Measurements from ENCODE around the gene C2CD5. TPM values are rescaled to one million over a fixed set of nuclear protein-coding genes. Genes with fewer than 3 reads are reported as not detected.
"Not testable (repeated sequence)": the region's sequence is repeated elsewhere in the genome, so short reads cannot be mapped to it uniquely, and the experiment has no call there.

C2CD5 gene
- total and polyA plus RNA-seq, 2 donors = 26.5 to 45.7 TPM

- Histone ChIP-seq H3K4me3 (ENCODE audit: low read length in 2 of 2) (no peak overlapping the region), H3K36me3 (ENCODE audit: control insufficient read depth in 2 of 2, insufficient read depth in 2 of 2, low read length in 1 of 2) (no peaks in the 10 kb centered on the region), H3K4me1 (ENCODE audit: control insufficient read depth in 2 of 2, insufficient read depth in 2 of 2, low read length in 2 of 2) (no peaks in the 10 kb centered on the region), H3K9me3 (ENCODE audit: control insufficient read depth in 2 of 2, insufficient read depth in 1 of 2, low read length in 1 of 2) (no peaks in the 10 kb centered on the region), H3K27ac (ENCODE audit: low read depth in 1 of 2, low read length in 1 of 2) (no peak overlapping the region), H3K27me3 (ENCODE audit: control insufficient read depth in 2 of 2, insufficient read depth in 1 of 2, low read length in 1 of 2) (no peaks in the 10 kb centered on the region)
- WGBS = 94% methylated on average over 3 of the region's 3 CpGs
- no peak for DNase-seq (ENCODE audit: low read depth in 6 of 9, low spot score in 9 of 9)
Observed at GRCh38 chr12:22573181-22573580, 28.8 kb upstream of the C2CD5 start.

- DNase-seq (ENCODE audit: low read depth in 6 of 9, low spot score in 9 of 9) = no peak
- Histone ChIP-seq H3K27ac (ENCODE audit: low read depth in 1 of 2, low read length in 1 of 2) (no peak overlapping the region), H3K9me3 (ENCODE audit: control insufficient read depth in 2 of 2, insufficient read depth in 1 of 2, low read length in 1 of 2) (no peaks in the 10 kb centered on the region), H3K4me1 (ENCODE audit: control insufficient read depth in 2 of 2, insufficient read depth in 2 of 2, low read length in 2 of 2) (no peaks in the 10 kb centered on the region), H3K36me3 (ENCODE audit: control insufficient read depth in 2 of 2, insufficient read depth in 2 of 2, low read length in 1 of 2) (no peaks in the 10 kb centered on the region), H3K27me3 (ENCODE audit: control insufficient read depth in 2 of 2, insufficient read depth in 1 of 2, low read length in 1 of 2) (no peaks in the 10 kb centered on the region), H3K4me3 (ENCODE audit: low read length in 2 of 2) (no peak overlapping the region)
Observed at GRCh38 chr12:22569253-22569652, 24.9 kb upstream of the C2CD5 start.

GRCh38 chr12:22562036-22563028 is 18.0 kb upstream of the C2CD5 start:
- WGBS = 92% methylated on average over 4 of the region's 4 CpGs

GRCh38 chr12:22554750-22555149 is 10.4 kb upstream of the C2CD5 start:
- H3K4me1 ChIP-seq (ENCODE audit: control insufficient read depth in 2 of 2, insufficient read depth in 2 of 2, low read length in 2 of 2); H3K27ac ChIP-seq (ENCODE audit: low read depth in 1 of 2, low read length in 1 of 2); H3K27me3 ChIP-seq (ENCODE audit: control insufficient read depth in 2 of 2, insufficient read depth in 1 of 2, low read length in 1 of 2); H3K4me3 ChIP-seq (ENCODE audit: low read length in 2 of 2); H3K36me3 ChIP-seq (ENCODE audit: control insufficient read depth in 2 of 2, insufficient read depth in 2 of 2, low read length in 1 of 2); H3K9me3 ChIP-seq (ENCODE audit: control insufficient read depth in 2 of 2, insufficient read depth in 1 of 2, low read length in 1 of 2); DNase-seq (ENCODE audit: low read depth in 6 of 9, low spot score in 9 of 9): not testable (repeated sequence)
- 90% methylated on average over 4 of the region's 4 CpGs for WGBS

More at GRCh38 chr12:22562036-22563028, 18.0 kb upstream of the C2CD5 start:
- Histone ChIP-seq H3K27me3 (ENCODE audit: control insufficient read depth in 2 of 2, insufficient read depth in 1 of 2, low read length in 1 of 2) (no peaks in the 10 kb centered on the region), H3K4me1 (ENCODE audit: control insufficient read depth in 2 of 2, insufficient read depth in 2 of 2, low read length in 2 of 2) (no peaks in the 10 kb centered on the region), H3K27ac (ENCODE audit: low read depth in 1 of 2, low read length in 1 of 2) (no peak overlapping the region), H3K4me3 (ENCODE audit: low read length in 2 of 2) (no peak overlapping the region), H3K36me3 (ENCODE audit: control insufficient read depth in 2 of 2, insufficient read depth in 2 of 2, low read length in 1 of 2) (no peaks in the 10 kb centered on the region), H3K9me3 (ENCODE audit: control insufficient read depth in 2 of 2, insufficient read depth in 1 of 2, low read length in 1 of 2) (no peaks in the 10 kb centered on the region)
- DNase-seq (ENCODE audit: low read depth in 6 of 9, low spot score in 9 of 9) = no peak

GRCh38 chr12:22551624-22552023 is 7.3 kb upstream of the C2CD5 start:
- Histone ChIP-seq H3K4me3 (ENCODE audit: low read length in 2 of 2) (no peak overlapping the region), H3K4me1 (ENCODE audit: control insufficient read depth in 2 of 2, insufficient read depth in 2 of 2, low read length in 2 of 2) (no peaks in the 10 kb centered on the region), H3K27ac (ENCODE audit: low read depth in 1 of 2, low read length in 1 of 2) (no peak overlapping the region), H3K36me3 (ENCODE audit: control insufficient read depth in 2 of 2, insufficient read depth in 2 of 2, low read length in 1 of 2) (no peaks in the 10 kb centered on the region), H3K9me3 (ENCODE audit: control insufficient read depth in 2 of 2, insufficient read depth in 1 of 2, low read length in 1 of 2) (no peaks in the 10 kb centered on the region), H3K27me3 (ENCODE audit: control insufficient read depth in 2 of 2, insufficient read depth in 1 of 2, low read length in 1 of 2) (no peaks in the 10 kb centered on the region)
- DNase-seq (ENCODE audit: low read depth in 6 of 9, low spot score in 9 of 9) = no peak

- Histone ChIP-seq H3K4me1 (ENCODE audit: control insufficient read depth in 2 of 2, insufficient read depth in 2 of 2, low read length in 2 of 2) (peaks cover 4 to 21% of the 10 kb centered on the region in 2 donors), H3K36me3 (ENCODE audit: control insufficient read depth in 2 of 2, insufficient read depth in 2 of 2, low read length in 1 of 2) (peaks cover 0 to 3% of the 10 kb centered on the region in 2 donors), H3K9me3 (ENCODE audit: control insufficient read depth in 2 of 2, insufficient read depth in 1 of 2, low read length in 1 of 2) (peaks cover 0 to 4% of the 10 kb centered on the region in 2 donors), H3K4me3 (ENCODE audit: low read length in 2 of 2) (no peak overlapping the region), H3K27me3 (ENCODE audit: control insufficient read depth in 2 of 2, insufficient read depth in 1 of 2, low read length in 1 of 2) (no peaks in the 10 kb centered on the region), H3K27ac (ENCODE audit: low read depth in 1 of 2, low read length in 1 of 2) (no peak overlapping the region)
- no peak for DNase-seq (ENCODE audit: low read depth in 6 of 9, low spot score in 9 of 9)
- WGBS = over 99% methylated on average over 6 of the region's 6 CpGs
Observed at GRCh38 chr12:22545255-22545654, 913 bp upstream of the C2CD5 start.

GRCh38 chr12:22543246-22544037 is 900 bp downstream of the C2CD5 start:
- Histone ChIP-seq H3K27me3 (ENCODE audit: control insufficient read depth in 2 of 2, insufficient read depth in 1 of 2, low read length in 1 of 2) (no peaks in the 10 kb centered on the region), H3K9me3 (ENCODE audit: control insufficient read depth in 2 of 2, insufficient read depth in 1 of 2, low read length in 1 of 2) (peaks cover 0 to 4% of the 10 kb centered on the region in 2 donors), H3K36me3 (ENCODE audit: control insufficient read depth in 2 of 2, insufficient read depth in 2 of 2, low read length in 1 of 2) (peaks cover 0 to 3% of the 10 kb centered on the region in 2 donors), H3K27ac (ENCODE audit: low read depth in 1 of 2, low read length in 1 of 2) (peak overlapping the region; percentile 91 to 97), H3K4me1 (ENCODE audit: control insufficient read depth in 2 of 2, insufficient read depth in 2 of 2, low read length in 2 of 2) (peaks cover 4 to 21% of the 10 kb centered on the region in 2 donors), H3K4me3 (ENCODE audit: low read length in 2 of 2) (peak overlapping the region; percentile 77 to 95)
- 8% methylated on average over 28 of the region's 28 CpGs for WGBS
- DNase-seq (ENCODE audit: low read depth in 6 of 9, low spot score in 9 of 9) = peak in 8 of 9 donors; percentile 24 to 72 (median 46)

GRCh38 chr12:22541496-22542155 is 2.7 kb downstream of the C2CD5 start:
- DNase-seq (ENCODE audit: low read depth in 6 of 9, low spot score in 9 of 9) = no peak
- H3K27ac ChIP-seq (ENCODE audit: low read depth in 1 of 2, low read length in 1 of 2) = no peak overlapping the region
- no peaks in the 10 kb centered on the region for H3K27me3 ChIP-seq (ENCODE audit: control insufficient read depth in 2 of 2, insufficient read depth in 1 of 2, low read length in 1 of 2)
- peaks cover 0 to 4% of the 10 kb centered on the region in 2 donors for H3K9me3 ChIP-seq (ENCODE audit: control insufficient read depth in 2 of 2, insufficient read depth in 1 of 2, low read length in 1 of 2)
- 83% methylated on average over 5 of the region's 5 CpGs for WGBS
- H3K4me3 ChIP-seq (ENCODE audit: low read length in 2 of 2) = no peak overlapping the region
- peaks cover 4 to 21% of the 10 kb centered on the region in 2 donors for H3K4me1 ChIP-seq (ENCODE audit: control insufficient read depth in 2 of 2, insufficient read depth in 2 of 2, low read length in 2 of 2)
- peaks cover 0 to 3% of the 10 kb centered on the region in 2 donors for H3K36me3 ChIP-seq (ENCODE audit: control insufficient read depth in 2 of 2, insufficient read depth in 2 of 2, low read length in 1 of 2)
